Lung (tissue), 12 donors: ENCODE measurements around the gene ADAM12. TPM values are rescaled to one million over a fixed set of nuclear protein-coding genes. Genes with fewer than 3 reads are reported as not detected.

Source experiments
- ATAC-seq: fragments of 200-7000 bp; cut with Tn5 transposase; one replicate; pipeline ENCODE4 v1.9.1; 2020; ENCODE audit warnings: moderate number of reproducible peaks; ENCODE audit not compliant: insufficient read depth, low FRiP score
- DNase-seq, 3 donors: peaks; one replicate each; pipeline ENCODE4 v3.0.0-alpha.2; 2013 to 2017
- H3K27ac ChIP-seq, 2 donors: one replicate each; pipeline ENCODE4 v1.5.1; 2013; ENCODE audit warnings: mild to moderate bottlenecking in 2 of 2, moderate library complexity in 2 of 2, control low read depth in 1 of 2, inconsistent platforms in 1 of 2, low read depth in 1 of 2, low read length in 1 of 2
- H3K27me3 ChIP-seq, 3 donors: one replicate each; pipeline ENCODE4 v1.5.1; 2013; ENCODE audit warnings: low read length in 2 of 3; ENCODE audit not compliant: control insufficient read depth in 3 of 3, insufficient read depth in 3 of 3
- H3K36me3 ChIP-seq, 4 donors: one replicate each; pipeline ENCODE4 v1.5.1; 2013; ENCODE audit warnings: low read length in 4 of 4, mild to moderate bottlenecking in 1 of 4, moderate library complexity in 1 of 4; ENCODE audit not compliant: control insufficient read depth in 4 of 4, insufficient read depth in 4 of 4
- H3K4me1 ChIP-seq, 5 donors: one replicate each; pipeline ENCODE4 v1.5.1; 2013; ENCODE audit warnings: low read length in 5 of 5, mild to moderate bottlenecking in 2 of 5, moderate library complexity in 1 of 5; ENCODE audit not compliant: control insufficient read depth in 5 of 5, insufficient read depth in 5 of 5
- H3K4me3 ChIP-seq: one replicate; pipeline ENCODE4 v1.5.1; 2013; ENCODE audit warnings: mild to moderate bottlenecking, control low read depth, moderate library complexity
- H3K9ac ChIP-seq, 2 donors: one replicate each; pipeline ENCODE4 v1.5.1; 2013; ENCODE audit warnings: low read length in 2 of 2, control low read depth in 1 of 2; ENCODE audit not compliant: insufficient read depth in 1 of 2
- H3K9me3 ChIP-seq, 4 donors: one replicate each; pipeline ENCODE4 v1.5.1; 2013; ENCODE audit warnings: low read length in 3 of 4, mild to moderate bottlenecking in 1 of 4, moderate library complexity in 1 of 4; ENCODE audit not compliant: control insufficient read depth in 4 of 4, insufficient read depth in 3 of 4
- whole genome bisulfite sequencing, 2 donors: extraction: QIAGEN DNeasy Blood & Tissue Kit; methylation state at CpG; one replicate each; pipeline ENCODE4 v1.1.7; 2013; 5-methylcytosine and 5-hydroxymethylcytosine counted together
- polyA plus RNA-seq, 2 donors: library from polyadenylated mRNA; stranded (reverse); fragments of 200-250 nt; gene quantifications; one replicate each; pipeline ENCODE4 v1.2.1, GENCODE V29; 2013
- total RNA-seq, 2 donors: library from RNA; depleted of rRNA in 1 of 2; stranded (reverse); fragments of >200 nt in 1 of 2; gene quantifications; one replicate each; pipeline ENCODE4 v1.2.1, GENCODE V29; 2014 to 2021
- TF ChIP-seq, protein P1 (sequence below): IDR thresholded peaks from 2 replicates; pipeline ENCODE4 v1.5.1; 2012; ENCODE audit warnings: mild to moderate bottlenecking; ENCODE audit errors: control extremely low read depth, extremely low read depth
- donor health status: control.
- donor health status: control.
- donor health status: Bipolar disorder and iron deficiency.
- donor health status: healthy.
- donor health status: DM: yes; HTN: yes; CAD: no.

The ADAM12 gene
- total and polyA plus RNA-seq, 4 donors: 0.16 to 5.8 (median 0.85) TPM

DNA sequence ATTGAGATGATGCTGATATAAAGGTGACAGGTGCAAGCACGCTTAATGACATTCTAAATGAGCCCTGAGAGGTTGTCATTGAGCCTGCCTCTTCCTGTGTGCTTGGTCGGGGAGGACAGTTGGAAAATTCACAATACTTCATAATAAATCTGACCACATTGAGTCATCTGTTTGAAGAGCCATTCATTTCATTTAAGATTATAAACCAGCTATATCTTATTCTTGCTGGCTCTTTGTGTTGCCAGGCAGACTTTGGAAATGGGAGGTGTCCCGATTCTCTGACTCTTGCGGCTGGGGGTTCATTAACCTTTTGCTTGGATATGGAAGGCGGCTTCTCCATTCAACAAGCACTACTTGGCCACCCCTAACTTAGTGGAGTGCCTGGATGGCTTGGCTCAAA lies 293.7 kb downstream of the ADAM12 start:
- peaks cover 0 to 2% (median 0%) of the 10 kb centered on the region in 4 donors for H3K9me3 ChIP-seq
- TF ChIP-seq, protein P1, sequence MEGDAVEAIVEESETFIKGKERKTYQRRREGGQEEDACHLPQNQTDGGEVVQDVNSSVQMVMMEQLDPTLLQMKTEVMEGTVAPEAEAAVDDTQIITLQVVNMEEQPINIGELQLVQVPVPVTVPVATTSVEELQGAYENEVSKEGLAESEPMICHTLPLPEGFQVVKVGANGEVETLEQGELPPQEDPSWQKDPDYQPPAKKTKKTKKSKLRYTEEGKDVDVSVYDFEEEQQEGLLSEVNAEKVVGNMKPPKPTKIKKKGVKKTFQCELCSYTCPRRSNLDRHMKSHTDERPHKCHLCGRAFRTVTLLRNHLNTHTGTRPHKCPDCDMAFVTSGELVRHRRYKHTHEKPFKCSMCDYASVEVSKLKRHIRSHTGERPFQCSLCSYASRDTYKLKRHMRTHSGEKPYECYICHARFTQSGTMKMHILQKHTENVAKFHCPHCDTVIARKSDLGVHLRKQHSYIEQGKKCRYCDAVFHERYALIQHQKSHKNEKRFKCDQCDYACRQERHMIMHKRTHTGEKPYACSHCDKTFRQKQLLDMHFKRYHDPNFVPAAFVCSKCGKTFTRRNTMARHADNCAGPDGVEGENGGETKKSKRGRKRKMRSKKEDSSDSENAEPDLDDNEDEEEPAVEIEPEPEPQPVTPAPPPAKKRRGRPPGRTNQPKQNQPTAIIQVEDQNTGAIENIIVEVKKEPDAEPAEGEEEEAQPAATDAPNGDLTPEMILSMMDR: no peak
- H3K36me3 ChIP-seq: no peaks in the 10 kb centered on the region
- peaks cover 0 to 11% (median 0%) of the 10 kb centered on the region in 5 donors for H3K4me1 ChIP-seq
- no peaks in the 10 kb centered on the region for H3K27me3 ChIP-seq
- WGBS, 2 donors: 89 to 90% methylated on average over 5 of the region's 5 CpGs
- no peak for ATAC-seq
- no peak overlapping the region for H3K27ac ChIP-seq
- no peak overlapping the region for H3K9ac ChIP-seq
- H3K4me3 ChIP-seq: no peak overlapping the region
- DNase-seq: no peak

- 76 to 87% methylated on average over 7 of the region's 7 CpGs for WGBS, 2 donors
- no peak overlapping the region for H3K4me3 ChIP-seq
- DNase-seq (no peak), ATAC-seq (no peak)
- H3K9me3 ChIP-seq: peaks cover 0 to 2% (median 0%) of the 10 kb centered on the region in 4 donors
- TF ChIP-seq, protein P1: no peak
- H3K36me3 ChIP-seq: no peaks in the 10 kb centered on the region
- no peak overlapping the region for H3K9ac ChIP-seq
- no peaks in the 10 kb centered on the region for H3K27me3 ChIP-seq
- peaks cover 0 to 17% (median 0%) of the 10 kb centered on the region in 5 donors for H3K4me1 ChIP-seq
- H3K27ac ChIP-seq: no peak overlapping the region
Measured at GRCh38 chr10:126092366-126093215, 295.7 kb downstream of the ADAM12 start.

DNA sequence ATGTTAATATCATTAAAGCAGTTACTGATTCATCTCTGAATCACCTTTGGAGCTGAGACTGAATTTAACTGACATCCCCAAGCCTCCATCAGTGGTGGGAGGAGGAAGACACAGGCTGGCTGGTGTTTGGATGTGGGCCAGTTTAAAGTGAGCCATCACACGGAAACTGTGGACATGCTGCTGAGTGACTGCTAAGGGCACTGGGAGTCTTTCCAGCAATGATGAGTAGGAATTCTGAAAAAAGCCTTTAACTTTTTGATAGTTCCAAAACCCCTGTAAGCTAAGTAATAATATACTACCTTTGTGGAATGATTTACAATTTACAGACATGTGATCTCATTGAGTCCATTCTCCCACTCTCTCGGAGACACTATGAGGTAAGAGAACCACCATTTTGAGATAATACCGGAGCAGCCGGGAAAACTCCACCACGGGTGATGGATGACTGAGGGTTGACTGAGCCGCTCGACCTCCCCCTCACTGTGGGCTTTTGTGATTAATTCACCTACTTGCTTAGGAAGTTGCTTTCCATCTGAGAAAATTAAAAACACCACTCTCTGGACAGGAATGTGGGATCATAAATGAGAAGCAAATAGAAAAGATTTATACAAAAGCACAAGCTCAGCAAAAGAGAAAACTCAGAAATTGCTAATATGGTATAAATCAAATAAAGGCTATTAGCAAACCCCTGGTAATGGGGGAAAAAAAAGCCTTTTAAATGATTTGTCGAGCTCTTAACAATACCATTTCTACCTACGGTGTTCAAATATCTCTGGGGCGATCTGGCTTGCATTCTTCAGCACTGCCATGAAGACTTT lies 297.2 kb downstream of the ADAM12 start:
- WGBS, 2 donors: 82 to 85% methylated on average over 10 of the region's 10 CpGs

More for the DNA sequence above, 297.2 kb downstream of the ADAM12 start:
- peaks cover 0 to 2% (median 0%) of the 10 kb centered on the region in 4 donors for H3K9me3 ChIP-seq
- no peak overlapping the region for H3K4me3 ChIP-seq
- ATAC-seq (no peak), DNase-seq (no peak)
- no peak overlapping the region for H3K27ac ChIP-seq
- H3K4me1 ChIP-seq: peaks cover 0 to 20% (median 0%) of the 10 kb centered on the region in 5 donors
- H3K27me3 ChIP-seq: no peaks in the 10 kb centered on the region
- no peak overlapping the region for H3K9ac ChIP-seq
- TF ChIP-seq, protein P1: no peak
- H3K36me3 ChIP-seq: no peaks in the 10 kb centered on the region
